Kidney (tissue), 14 donors: ENCODE measurements around the gene CUEDC1. TPM values are rescaled to one million over a fixed set of nuclear protein-coding genes. Genes with fewer than 3 reads are reported as not detected.

Experiments used
- DNase-seq, 5 donors: peaks; one replicate each; pipeline ENCODE4 v3.0.0-alpha.2; 2013 to 2020
- FAIRE-seq: peaks from 2 replicates; lab custom pipeline; 2012; peaks lifted over from hg19 to GRCh38; lab: Jason Lieb, UNC
- H3K27ac ChIP-seq, 2 donors: one replicate each; pipeline ENCODE4 v1.7.0; 2013; ENCODE audit warnings: low read depth in 2 of 2, low read length in 2 of 2, inconsistent platforms in 1 of 2
- H3K27me3 ChIP-seq: one replicate; pipeline ENCODE4 v1.7.1; 2013; ENCODE audit warnings: low read length, inconsistent platforms; ENCODE audit not compliant: control insufficient read depth, insufficient read depth
- H3K36me3 ChIP-seq, 3 donors: one replicate each; pipeline versions ENCODE4 v1.7.0 to v1.7.1; 2013; ENCODE audit warnings: low read length in 3 of 3, control low read depth in 1 of 3, inconsistent platforms in 1 of 3; ENCODE audit not compliant: insufficient read depth in 3 of 3, control insufficient read depth in 2 of 3
- H3K4me1 ChIP-seq, 3 donors: one replicate each; pipeline versions ENCODE4 v1.7.0 to v1.7.1; 2013; ENCODE audit warnings: low read length in 3 of 3, inconsistent platforms in 1 of 3, low read depth in 1 of 3; ENCODE audit not compliant: control insufficient read depth in 2 of 3, insufficient read depth in 2 of 3
- H3K4me3 ChIP-seq, 3 donors: one replicate each; pipeline versions ENCODE4 v1.7.0 to v1.8.1; 2013; ENCODE audit warnings: low read length in 3 of 3, control low read depth in 1 of 3, inconsistent platforms in 1 of 3
- H3K9ac ChIP-seq, 3 donors: one replicate each; pipeline versions ENCODE4 v1.7.0 to v1.7.1; 2013; ENCODE audit warnings: low read length in 3 of 3, control low read depth in 1 of 3, inconsistent platforms in 1 of 3
- H3K9me3 ChIP-seq, 3 donors: one replicate each; pipeline versions ENCODE4 v1.7.0 to v1.7.1; 2013; ENCODE audit warnings: low read length in 3 of 3, control low read depth in 1 of 3, inconsistent platforms in 1 of 3; ENCODE audit not compliant: control insufficient read depth in 2 of 3, insufficient read depth in 1 of 3
- CTCF ChIP-seq: IDR thresholded peaks from 3 replicates; pipeline ENCODE4 v1.5.1; 2012; ENCODE audit warnings: mild to moderate bottlenecking, moderate library complexity, borderline replicate concordance; ENCODE audit not compliant: insufficient read depth; ENCODE audit errors: extremely low read depth
- intact Hi-C: fragments of 100-400 bp; cut with DNase I; formaldehyde crosslinking; loops from one replicate; pipeline ENCODE4 v1.11.1; 2022
- polyA plus RNA-seq: library from polyadenylated mRNA; stranded (reverse); fragments of 350-450 nt; fragmentation: Illumina TruSeq; extraction: RNeasy Lipid Tissue Mini Kit (QIAGEN cat#74804); gene quantifications from one replicate; pipeline ENCODE4 v1.2.3, GENCODE V29; 2014; ENCODE audit warnings: low read depth, low replicate concordance; ENCODE audit not compliant: insufficient read depth
- total RNA-seq: library from RNA; stranded (reverse); fragmentation: NEBNext Ultra II Directional; extraction: Animal tissue kit (Norgen Biotek cat#: 25700); gene quantifications from one replicate; pipeline ENCODE4 v1.2.1, GENCODE V29; 2021
- donor health status: control.
- donor health status: control.
- donor health status: control.
- donor health status: control.
- donor health status: control.
- donor health status: DM: yes; HTN: yes; CAD: no.
- donor health status: Normal renal cell carcinoma (clear cell type).

Gene CUEDC1
- total and polyA plus RNA-seq, 2 donors from 2014 or later, result 33.0 to 52.3 TPM

- peak overlapping the region; percentile 36 to 68 (median 52) for H3K9ac ChIP-seq
- DNase-seq, result peak; percentile 69 to 88 (median 73)
- no peaks in the 10 kb centered on the region for H3K9me3 ChIP-seq
- H3K27me3 ChIP-seq, result no peaks in the 10 kb centered on the region
- no peaks in the 10 kb centered on the region for H3K36me3 ChIP-seq
- intact Hi-C loops, result no loop called here
- peaks cover 12 to 37% (median 29%) of the 10 kb centered on the region in 3 donors for H3K4me1 ChIP-seq
- H3K27ac ChIP-seq, result peak overlapping the region; percentile 75 to 84
- no peak for FAIRE-seq
- TF ChIP-seq CTCF, result no peak
- peak overlapping the region; percentile 40 to 72 (median 53) for H3K4me3 ChIP-seq
Observed at GRCh38 chr17:57946798-57947358, 8.3 kb downstream of the CUEDC1 start.

- H3K9me3 ChIP-seq, result no peaks in the 10 kb centered on the region
- intact Hi-C loops, result no loop called here
- DNase-seq (peak in 3 of 5 donors; percentile 42 to 64 (median 61)), FAIRE-seq (no peak)
- H3K4me1 ChIP-seq, result peaks cover 12 to 43% (median 36%) of the 10 kb centered on the region in 3 donors
- H3K27me3 ChIP-seq, result no peaks in the 10 kb centered on the region
- H3K36me3 ChIP-seq, result no peaks in the 10 kb centered on the region
- TF ChIP-seq CTCF, result no peak
- peak overlapping the region; percentile 75 to 84 for H3K27ac ChIP-seq
- peak overlapping the region; percentile 40 to 72 (median 53) for H3K4me3 ChIP-seq
- H3K9ac ChIP-seq, result peak overlapping the region; percentile 36 to 68 (median 52)
Observed at GRCh38 chr17:57945996-57946797, 9.0 kb downstream of the CUEDC1 start.

GRCh38 chr17:57944908-57945307 lies 10.3 kb downstream of the CUEDC1 start:
- no peak overlapping the region for H3K27ac ChIP-seq
- no peak for FAIRE-seq
- H3K4me3 ChIP-seq, result no peak overlapping the region
- H3K9ac ChIP-seq, result no peak overlapping the region
- H3K27me3 ChIP-seq, result no peaks in the 10 kb centered on the region
- H3K36me3 ChIP-seq, result no peaks in the 10 kb centered on the region
- H3K9me3 ChIP-seq, result no peaks in the 10 kb centered on the region
- H3K4me1 ChIP-seq, result peaks cover 12 to 48% (median 47%) of the 10 kb centered on the region in 3 donors
- peak in 1 of 5 donors; percentile 49 for DNase-seq
- TF ChIP-seq CTCF, result no peak
- intact Hi-C loops, result no loop called here
